Stimulated activated CD8-positive, alpha-beta memory T cell treated with anti-CD3 and anti-CD28 coated beads, Interleukin-2, amount 100 ng/mL, for 1 hour (primary cell): ENCODE measurements around the gene MAFG.

Experiments used
- DNase-seq, 2 donors: peaks; one replicate each; pipeline ENCODE4 v3.0.0-alpha.2; 2020; ENCODE audit warnings: low read depth in 2 of 2

MAFG gene

DNA sequence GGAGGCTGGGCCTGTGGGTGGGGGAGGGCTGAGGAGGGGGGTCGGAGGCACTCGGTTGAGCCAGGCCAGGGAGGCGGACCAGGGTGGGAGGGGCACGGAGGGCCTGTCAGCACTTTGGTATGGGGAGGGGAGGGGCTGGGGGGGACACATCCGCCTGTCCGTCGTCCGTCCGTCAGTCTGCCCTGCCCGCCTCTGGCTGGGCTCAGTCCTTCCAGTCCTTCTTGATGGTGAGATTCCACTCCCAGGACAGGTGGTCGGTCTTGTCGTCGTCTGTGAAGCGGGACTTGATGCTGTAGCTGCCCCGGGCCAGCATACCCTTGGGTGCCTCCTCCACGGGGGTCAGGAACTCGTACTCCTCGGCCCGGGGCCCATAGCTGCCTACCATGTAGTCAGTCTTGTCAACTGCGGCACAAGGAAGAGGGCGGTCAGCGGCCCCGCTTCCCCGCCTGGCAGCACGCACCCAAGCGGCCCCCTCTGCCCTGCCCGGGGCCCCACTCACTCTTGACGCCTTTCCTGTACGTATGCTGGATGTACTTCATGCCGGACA is 58.8 kb downstream of the MAFG start:
- DNase-seq: no peak
